ENCODE data around the gene HAGH. TPM values are rescaled to one million over a fixed set of nuclear protein-coding genes. Genes with fewer than 3 reads are reported as not detected.

HAGH gene
- total and polyA plus RNA-seq, 4 donors = 51.2 to 99.7 (median 80.2) TPM

- H3K27ac ChIP-seq (ENCODE audit: low read depth in 1 of 2, low read length in 1 of 2) = no peak overlapping the region
- no peak for ATAC-seq (ENCODE audit: insufficient read depth, low FRiP score)
- no peak overlapping the region for H3K9ac ChIP-seq (ENCODE audit: insufficient read depth in 1 of 2, low read length in 2 of 2)
- no peak for TF ChIP-seq CTCF (IDR thresholded peaks at IDR 0.05; ENCODE audit: control extremely low read depth, extremely low read depth)
- no peak for DNase-seq
- H3K36me3 ChIP-seq (ENCODE audit: control insufficient read depth in 4 of 4, insufficient read depth in 4 of 4, low read length in 4 of 4) = peaks cover 0 to 48% (median 0%) of the 10 kb centered on the region in 4 donors
- H3K4me1 ChIP-seq (ENCODE audit: control insufficient read depth in 5 of 5, insufficient read depth in 5 of 5, low read length in 5 of 5) = peaks cover 0 to 12% (median 0%) of the 10 kb centered on the region in 5 donors
- peaks cover 0 to 3% (median 0%) of the 10 kb centered on the region in 4 donors for H3K9me3 ChIP-seq (ENCODE audit: control insufficient read depth in 4 of 4, insufficient read depth in 3 of 4, low read length in 3 of 4)
- WGBS, 2 donors = 91 to 92% methylated on average over 58 to 59 of the region's 59 CpGs
- no peaks in the 10 kb centered on the region for H3K27me3 ChIP-seq (ENCODE audit: control insufficient read depth in 3 of 3, insufficient read depth in 3 of 3, low read length in 2 of 3)
- H3K4me3 ChIP-seq = no peak overlapping the region
Measured at GRCh38 chr16:1791943-1792812, 34.4 kb downstream of the HAGH start.

GRCh38 chr16:1791256-1791942 is 35.2 kb downstream of the HAGH start:
- Histone ChIP-seq H3K4me1 (ENCODE audit: control insufficient read depth in 5 of 5, insufficient read depth in 5 of 5, low read length in 5 of 5) (peaks cover 0 to 12% (median 0%) of the 10 kb centered on the region in 5 donors), H3K36me3 (ENCODE audit: control insufficient read depth in 4 of 4, insufficient read depth in 4 of 4, low read length in 4 of 4) (peaks cover 0 to 55% (median 0%) of the 10 kb centered on the region in 4 donors), H3K9me3 (ENCODE audit: control insufficient read depth in 4 of 4, insufficient read depth in 3 of 4, low read length in 3 of 4) (peaks cover 0 to 3% (median 0%) of the 10 kb centered on the region in 4 donors), H3K4me3 (no peak overlapping the region), H3K27ac (ENCODE audit: low read depth in 1 of 2, low read length in 1 of 2) (no peak overlapping the region), H3K9ac (ENCODE audit: insufficient read depth in 1 of 2, low read length in 2 of 2) (no peak overlapping the region), H3K27me3 (ENCODE audit: control insufficient read depth in 3 of 3, insufficient read depth in 3 of 3, low read length in 2 of 3) (no peaks in the 10 kb centered on the region)
- no peak for TF ChIP-seq CTCF (IDR thresholded peaks at IDR 0.05; ENCODE audit: control extremely low read depth, extremely low read depth)
- DNase-seq (no peak), ATAC-seq (ENCODE audit: insufficient read depth, low FRiP score) (no peak)
- WGBS, 2 donors = 95 to 96% methylated on average over 53 of the region's 53 CpGs

GRCh38 chr16:1790611-1791255 is 35.9 kb downstream of the HAGH start:
- Histone ChIP-seq H3K4me3 (no peak overlapping the region), H3K27ac (ENCODE audit: low read depth in 1 of 2, low read length in 1 of 2) (no peak overlapping the region), H3K9me3 (ENCODE audit: control insufficient read depth in 4 of 4, insufficient read depth in 3 of 4, low read length in 3 of 4) (peaks cover 0 to 3% (median 0%) of the 10 kb centered on the region in 4 donors), H3K4me1 (ENCODE audit: control insufficient read depth in 5 of 5, insufficient read depth in 5 of 5, low read length in 5 of 5) (peaks cover 0 to 12% (median 0%) of the 10 kb centered on the region in 5 donors), H3K27me3 (ENCODE audit: control insufficient read depth in 3 of 3, insufficient read depth in 3 of 3, low read length in 2 of 3) (no peaks in the 10 kb centered on the region), H3K36me3 (ENCODE audit: control insufficient read depth in 4 of 4, insufficient read depth in 4 of 4, low read length in 4 of 4) (peaks cover 0 to 61% (median 0%) of the 10 kb centered on the region in 4 donors), H3K9ac (ENCODE audit: insufficient read depth in 1 of 2, low read length in 2 of 2) (no peak overlapping the region)
- 93 to 95% methylated on average over 38 to 44 of the region's 44 CpGs for WGBS, 2 donors
- DNase-seq (peak in 1 of 3 donors; percentile 9), ATAC-seq (ENCODE audit: insufficient read depth, low FRiP score) (no peak)
- no peak for TF ChIP-seq CTCF (IDR thresholded peaks at IDR 0.05; ENCODE audit: control extremely low read depth, extremely low read depth)

Data from lung (tissue), 12 donors.